Coronary artery (tissue), 2 donors: ENCODE data around the gene KCNK3.

Experiments
- DNase-seq: peaks from one replicate; pipeline ENCODE4 v3.0.0-alpha.2; 2017; ENCODE audit warnings: low spot score
- H3K27ac ChIP-seq, 2 donors: fragments of 200-600 bp; sonication (generic); one replicate each; pipeline ENCODE4 v1.5.1; 2016 to 2019
- H3K4me3 ChIP-seq: fragments of 200-600 bp; sonication (generic); 2 replicates; pipeline ENCODE4 v1.5.1; 2016; ENCODE audit warnings: mild to moderate bottlenecking, moderate library complexity
- CTCF ChIP-seq: fragments of 200-600 bp; sonication (generic); IDR thresholded peaks from one replicate; pipeline ENCODE4 v1.5.1; 2019; ENCODE audit warnings: antibody characterized with exemption

The KCNK3 gene

GRCh38 chr2:26687801-26688200 is 4.7 kb upstream of the KCNK3 start:
- TF ChIP-seq CTCF: no peak
- Histone ChIP-seq H3K4me3 (no peak overlapping the region), H3K27ac (no peak overlapping the region)
- DNase-seq: no peak

GRCh38 chr2:26691161-26691560 is 1.4 kb upstream of the KCNK3 start:
- Histone ChIP-seq H3K4me3 (no peak overlapping the region), H3K27ac (peak overlapping the region; percentile 84 to 94)
- no peak for TF ChIP-seq CTCF
- no peak for DNase-seq

- Histone ChIP-seq H3K27ac (peak overlapping the region; percentile 84 to 94), H3K4me3 (peak overlapping the region; percentile 73)
- no peak for TF ChIP-seq CTCF
- DNase-seq: peak; percentile 92
Observed at GRCh38 chr2:26691881-26692278, 642 bp upstream of the KCNK3 start.

- TF ChIP-seq CTCF: no peak
- Histone ChIP-seq H3K27ac (peak overlapping the region; percentile 72 to 94), H3K4me3 (peak overlapping the region; percentile 73)
- DNase-seq: no peak
Observed at GRCh38 chr2:26692897-26693849, 651 bp downstream of the KCNK3 start.

- no peak for DNase-seq
- Histone ChIP-seq H3K27ac (peak overlapping the region in 1 of 2 donors; percentile 94), H3K4me3 (peak overlapping the region; percentile 73)
- TF ChIP-seq CTCF: no peak
Observed at GRCh38 chr2:26694001-26694400, 1.5 kb downstream of the KCNK3 start.

- Histone ChIP-seq H3K27ac (peak overlapping the region in 1 of 2 donors; percentile 14), H3K4me3 (no peak overlapping the region)
- DNase-seq: no peak
- TF ChIP-seq CTCF: no peak
Observed at GRCh38 chr2:26696351-26696816, 3.9 kb downstream of the KCNK3 start.

- DNase-seq: no peak
- TF ChIP-seq CTCF: no peak
- Histone ChIP-seq H3K4me3 (no peak overlapping the region), H3K27ac (no peak overlapping the region)
Observed at GRCh38 chr2:26697425-26697824, 4.9 kb downstream of the KCNK3 start.
